T1000 (cell line): Measurements from ENCODE around the gene NNAT.

ENCODE experiments used
- DNase-seq: peaks from one replicate; lab custom pipeline; 2025; ENCODE audit warnings: mixed read lengths; lab: John Stamatoyannopoulos, UW

NNAT gene

DNA sequence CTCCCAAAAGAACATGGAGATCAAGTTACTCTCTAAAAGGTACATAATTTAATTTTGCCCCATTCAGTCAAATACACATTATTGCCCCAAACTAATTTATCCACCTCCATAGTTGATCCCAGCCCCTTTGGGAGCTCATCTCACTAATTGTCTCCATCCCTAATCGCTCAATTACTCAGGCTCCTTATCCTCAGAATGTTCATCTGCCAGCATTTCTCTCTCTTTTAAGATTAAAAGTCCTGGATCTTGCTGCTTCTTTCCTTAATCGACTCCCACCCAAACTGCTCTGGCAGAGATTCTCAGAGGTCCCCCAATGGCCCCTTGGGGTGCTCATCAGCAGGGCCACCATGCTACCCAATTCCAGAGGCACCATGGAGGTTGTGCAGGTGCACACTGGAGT lies 18.4 kb upstream of the NNAT start:
- no peak for DNase-seq

DNA sequence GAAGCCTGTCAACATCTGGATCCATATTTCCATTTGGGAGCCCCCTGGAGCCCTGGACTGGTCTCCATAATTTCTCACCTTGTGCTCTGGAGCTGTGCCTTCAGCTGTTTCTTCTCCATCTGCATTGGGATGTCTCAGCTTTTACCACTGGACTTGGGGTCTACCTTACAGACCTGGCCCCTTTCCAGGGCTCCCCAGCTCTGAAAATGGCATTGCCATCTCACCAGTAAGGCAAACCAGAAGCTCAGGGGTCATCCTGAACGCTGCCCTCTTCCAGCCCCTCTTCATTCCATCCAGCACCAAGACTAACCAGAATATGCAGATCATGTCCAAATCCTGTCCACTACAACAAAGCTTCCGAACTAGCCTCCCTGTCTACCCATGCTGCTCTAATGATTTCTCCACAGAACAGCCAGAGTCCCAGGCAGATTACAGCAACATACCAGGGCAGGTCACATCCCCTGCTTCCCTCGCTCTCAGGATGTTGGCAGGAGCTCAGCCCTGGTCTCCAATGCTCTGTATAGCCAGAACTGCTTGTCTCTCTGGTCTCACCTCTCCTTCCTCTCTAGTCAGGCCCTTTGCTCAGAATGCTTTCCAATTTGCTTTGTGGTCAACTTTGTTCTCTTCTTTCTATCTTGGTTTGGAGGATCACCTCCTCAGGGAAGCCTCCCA lies 17.7 kb upstream of the NNAT start:
- DNase-seq = no peak

DNA sequence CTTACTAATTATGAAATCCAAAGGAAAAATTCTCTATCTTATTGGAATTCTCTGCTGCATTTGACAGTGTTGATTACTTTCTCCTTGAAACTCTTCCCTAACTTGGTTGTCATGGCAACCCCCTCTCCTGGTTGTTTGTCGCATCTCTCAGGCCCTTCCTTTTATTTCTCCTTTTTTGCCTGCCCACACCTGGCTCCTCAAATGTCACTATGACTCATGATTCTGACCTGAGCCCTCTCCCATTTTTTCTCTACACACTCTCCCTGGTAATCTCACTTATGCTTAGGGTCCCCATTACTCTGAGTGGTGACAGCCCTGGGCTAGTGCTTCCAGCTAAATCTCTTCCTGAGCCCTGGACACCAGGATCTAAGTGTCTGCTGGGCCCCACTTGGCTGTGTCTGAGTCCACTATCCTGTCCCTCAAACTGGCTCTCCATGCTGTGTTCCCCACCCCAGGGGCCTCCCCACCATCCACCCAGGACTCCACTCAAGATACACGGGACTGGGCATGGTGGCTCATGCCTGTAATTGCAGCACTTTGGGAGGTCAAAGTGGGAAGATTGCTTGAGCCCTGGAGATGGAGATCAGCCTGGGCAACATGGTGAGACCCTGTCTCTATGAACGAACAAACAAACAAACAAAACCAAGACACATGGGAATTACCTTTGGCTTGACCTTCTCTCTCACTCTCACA lies 16.5 kb upstream of the NNAT start:
- no peak for DNase-seq

DNA sequence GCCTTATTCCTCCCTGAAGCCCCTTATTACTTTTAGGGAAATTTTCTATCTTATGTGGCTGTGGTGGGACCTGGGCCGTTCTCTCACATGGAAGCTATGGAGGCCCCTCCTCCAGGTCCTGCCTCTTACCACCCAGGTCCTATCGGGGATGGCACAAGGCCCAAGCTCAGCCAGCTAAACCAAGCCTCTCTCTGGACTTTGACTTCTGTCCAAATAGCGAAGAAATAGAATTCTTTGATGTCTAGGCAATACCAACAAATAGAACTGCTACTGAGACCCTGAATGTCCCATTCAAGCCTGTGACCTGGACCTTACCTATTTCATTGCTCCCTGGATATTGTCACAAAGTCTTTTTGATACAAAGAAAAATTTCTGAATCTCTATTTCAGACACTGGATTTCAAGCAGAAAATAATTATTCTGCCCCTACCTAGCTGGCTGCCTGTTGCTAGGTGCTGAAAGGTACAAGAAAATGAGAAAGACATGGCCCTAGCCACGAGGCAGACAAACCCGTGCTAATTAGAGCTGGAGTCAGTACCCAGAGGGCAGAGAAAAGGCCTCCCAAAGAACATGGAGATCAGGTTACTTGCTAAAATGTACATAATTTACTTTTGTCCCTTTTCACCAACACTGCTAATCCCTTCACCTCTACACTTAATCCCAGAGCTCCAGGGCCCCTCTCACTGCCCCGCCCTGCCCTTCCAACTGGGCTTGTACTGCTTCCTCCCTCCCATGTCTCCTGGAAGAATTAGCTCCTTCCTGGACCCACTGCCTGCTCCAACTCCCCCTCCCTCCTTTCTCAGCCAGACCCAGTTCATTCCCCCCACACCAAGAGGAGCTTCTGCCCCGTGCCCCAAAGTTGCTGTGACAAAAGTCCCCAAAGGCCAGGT lies 15.5 kb upstream of the NNAT start:
- no peak for DNase-seq

DNA sequence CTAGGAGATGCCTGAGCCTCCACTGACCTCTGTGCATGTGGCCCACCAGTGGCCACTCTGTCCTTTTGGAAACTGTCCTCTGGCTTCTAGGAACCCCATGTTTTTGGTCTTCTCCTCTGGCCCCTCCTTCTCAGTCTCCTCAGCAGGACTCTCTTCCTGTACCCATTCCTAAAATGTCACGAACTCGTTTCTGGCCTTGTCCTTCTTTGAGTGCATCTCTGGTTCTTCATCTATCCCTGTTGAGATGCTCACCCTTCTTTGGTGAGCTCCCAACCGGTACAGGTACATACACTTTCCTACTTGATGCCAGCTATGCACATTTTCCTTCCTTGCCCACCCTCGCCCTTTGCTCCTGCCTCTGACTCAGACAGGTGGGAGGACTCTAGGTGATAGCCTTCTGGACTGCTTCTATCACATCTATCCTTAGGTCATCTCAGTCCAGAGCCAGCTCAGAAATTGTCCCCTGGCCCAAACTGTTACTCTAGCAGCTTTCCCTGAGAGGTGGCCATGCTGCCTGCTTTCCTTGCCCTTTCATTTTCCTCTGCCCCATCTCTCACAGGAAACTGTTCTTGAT lies 14.8 kb upstream of the NNAT start:
- no peak for DNase-seq

DNA sequence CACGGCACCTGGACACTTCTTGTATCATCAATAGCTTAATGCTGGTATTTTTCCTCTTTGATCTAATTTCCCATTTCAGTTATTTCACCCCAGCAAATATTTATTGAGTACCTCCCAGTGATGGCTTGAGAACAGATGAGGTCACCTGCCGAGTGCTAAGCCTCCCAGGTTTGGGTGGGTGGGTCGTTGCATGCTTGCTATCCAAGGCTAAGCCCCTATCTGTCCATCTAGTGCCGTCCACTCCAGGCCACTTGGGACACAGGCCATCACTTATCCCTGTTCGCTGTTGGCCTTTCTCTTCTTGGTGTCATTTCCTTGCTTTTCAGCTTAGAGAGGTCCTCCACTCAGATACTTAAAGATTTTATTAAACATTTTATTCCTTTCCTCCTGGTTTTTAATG lies 10.8 kb upstream of the NNAT start:
- DNase-seq = no peak

DNA sequence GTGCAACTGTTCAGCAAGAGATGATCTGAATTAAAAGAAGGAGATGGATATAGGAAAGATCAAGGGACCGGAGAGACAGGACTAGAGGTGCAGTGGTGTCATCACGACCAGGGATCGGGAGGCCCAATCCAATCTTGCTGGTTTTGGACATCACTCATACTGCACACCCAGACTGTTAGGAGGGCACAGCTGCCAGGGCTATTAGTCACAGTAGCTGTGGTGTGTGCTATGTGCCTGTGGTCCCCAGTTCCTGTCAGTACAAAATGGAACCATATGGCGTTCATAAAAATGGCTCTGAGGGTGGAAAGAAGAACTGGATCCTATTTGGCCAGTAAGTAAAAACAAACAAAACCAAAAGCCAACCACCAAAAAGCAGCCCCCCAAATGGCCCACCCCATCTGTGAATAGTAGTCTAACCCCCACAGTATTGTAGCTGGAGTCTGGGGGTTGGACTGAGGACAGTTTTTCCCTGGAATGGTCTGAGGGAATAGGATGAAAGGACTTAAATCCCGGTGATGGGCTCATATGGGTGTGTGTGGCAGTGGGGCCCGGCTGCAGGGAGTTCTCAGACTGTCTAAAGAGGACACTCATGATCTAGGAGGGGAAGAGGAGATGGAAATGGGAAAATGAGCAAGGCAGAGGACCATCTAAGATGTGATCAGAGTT lies 9.3 kb upstream of the NNAT start:
- DNase-seq = no peak

DNA sequence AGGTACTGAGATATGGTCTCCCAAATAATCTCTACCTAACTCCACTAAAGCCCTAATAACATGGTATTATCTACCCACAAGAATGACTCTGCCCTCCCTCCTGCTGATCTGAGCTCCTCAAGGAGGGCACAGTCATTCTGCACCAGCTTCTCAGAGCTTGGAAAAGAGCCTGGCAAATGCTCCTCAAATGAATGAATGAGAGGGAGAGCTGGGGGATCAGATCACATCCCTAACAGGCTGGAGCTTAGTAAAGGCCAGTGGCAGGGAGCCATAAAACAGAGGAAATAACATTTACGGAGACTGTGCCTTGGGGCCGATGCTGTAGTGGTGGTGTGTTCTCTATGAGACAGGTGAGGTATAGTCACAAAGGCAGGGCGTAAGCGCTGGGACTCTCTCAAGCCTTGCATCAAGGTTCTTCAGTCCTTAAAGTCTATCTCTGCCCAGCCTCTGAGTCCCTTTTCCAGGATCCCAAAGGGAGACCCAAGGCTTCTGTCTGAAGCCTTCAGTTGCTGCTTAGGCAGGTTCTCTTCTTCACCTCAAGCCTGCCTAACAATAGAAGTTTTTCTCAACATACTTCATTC lies 7.2 kb upstream of the NNAT start:
- no peak for DNase-seq

DNA sequence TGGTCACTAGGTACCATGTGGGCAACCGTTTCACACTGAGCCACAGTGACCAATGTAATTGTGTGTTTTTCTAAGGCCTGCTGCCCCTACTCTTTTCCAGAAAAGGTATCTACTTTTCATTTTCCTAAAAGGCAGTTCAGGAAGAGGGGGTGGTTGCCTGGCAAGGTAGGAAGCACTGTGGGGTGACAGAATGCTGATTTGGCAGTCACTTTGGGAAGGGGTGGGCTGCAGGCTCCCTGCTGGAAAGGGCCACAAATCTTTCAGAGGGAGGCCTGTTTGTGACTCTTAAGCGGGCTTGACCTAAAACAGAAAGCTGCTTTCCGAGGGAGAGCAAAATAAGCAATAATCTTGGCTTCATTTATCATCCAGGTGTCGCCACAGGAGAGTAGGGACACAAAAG lies 5.2 kb upstream of the NNAT start:
- no peak for DNase-seq

DNA sequence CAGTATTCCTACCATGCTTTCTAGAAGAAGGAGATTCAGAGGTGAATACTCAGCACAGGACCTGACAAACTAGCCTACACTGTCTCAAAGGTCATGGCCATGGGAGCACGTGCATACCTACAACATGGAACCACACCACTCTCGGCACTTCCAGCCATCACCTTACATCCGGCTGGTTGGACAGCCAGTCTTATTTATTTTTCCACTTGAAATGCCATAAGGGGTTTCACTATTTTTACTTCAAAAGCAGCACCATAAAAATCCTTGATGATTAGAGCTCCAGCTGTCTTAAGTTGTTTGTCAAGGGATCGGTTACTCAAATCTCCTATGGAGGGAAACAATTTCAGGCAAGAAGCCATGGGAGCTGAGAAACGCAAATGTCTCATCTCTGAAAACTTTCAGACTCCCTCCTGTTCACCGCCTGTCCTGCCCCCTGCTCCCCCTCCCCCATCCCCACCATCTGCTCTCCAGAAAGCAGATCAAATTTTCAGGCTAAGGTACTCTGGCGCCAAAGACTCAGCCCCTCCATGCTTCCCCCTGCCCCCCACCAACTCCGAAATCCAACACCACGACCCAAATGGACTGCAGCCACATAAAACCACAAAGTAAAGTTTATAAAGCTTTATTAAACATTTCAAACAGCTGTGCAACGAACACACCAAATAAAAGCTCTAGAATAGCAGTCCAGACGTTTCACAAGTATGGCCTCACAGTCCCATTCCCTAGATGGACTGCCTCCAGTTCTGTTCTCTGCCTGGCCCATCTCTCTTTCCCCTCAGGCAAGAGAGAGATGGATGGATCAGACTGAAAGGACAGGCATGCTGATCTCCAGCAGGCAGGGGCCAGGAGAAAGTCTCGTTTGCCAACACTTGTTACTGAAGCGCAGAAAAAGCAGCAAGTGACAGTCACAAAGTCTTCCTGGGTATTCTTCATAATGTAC lies 4.0 kb upstream of the NNAT start:
- no peak for DNase-seq

DNA sequence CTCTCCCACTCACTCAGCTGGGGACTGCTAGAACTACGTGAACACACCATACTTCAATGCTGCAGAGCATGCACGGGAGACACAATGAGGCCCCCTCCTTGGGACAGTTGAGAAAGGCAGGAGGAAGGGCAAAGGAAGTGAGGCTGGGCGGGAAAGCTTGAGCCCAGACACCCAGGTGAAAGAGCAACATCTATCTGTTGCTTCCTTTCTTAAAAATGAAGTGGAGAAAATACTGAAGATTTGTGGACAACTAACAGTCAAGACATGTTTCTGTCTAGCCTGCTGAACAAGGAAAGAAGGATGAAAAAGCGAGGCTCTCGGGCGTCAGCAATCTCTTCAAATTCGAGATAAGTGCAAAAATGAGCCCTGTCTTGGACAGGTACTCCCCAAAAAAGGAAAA lies 3.0 kb upstream of the NNAT start:
- no peak for DNase-seq

DNA sequence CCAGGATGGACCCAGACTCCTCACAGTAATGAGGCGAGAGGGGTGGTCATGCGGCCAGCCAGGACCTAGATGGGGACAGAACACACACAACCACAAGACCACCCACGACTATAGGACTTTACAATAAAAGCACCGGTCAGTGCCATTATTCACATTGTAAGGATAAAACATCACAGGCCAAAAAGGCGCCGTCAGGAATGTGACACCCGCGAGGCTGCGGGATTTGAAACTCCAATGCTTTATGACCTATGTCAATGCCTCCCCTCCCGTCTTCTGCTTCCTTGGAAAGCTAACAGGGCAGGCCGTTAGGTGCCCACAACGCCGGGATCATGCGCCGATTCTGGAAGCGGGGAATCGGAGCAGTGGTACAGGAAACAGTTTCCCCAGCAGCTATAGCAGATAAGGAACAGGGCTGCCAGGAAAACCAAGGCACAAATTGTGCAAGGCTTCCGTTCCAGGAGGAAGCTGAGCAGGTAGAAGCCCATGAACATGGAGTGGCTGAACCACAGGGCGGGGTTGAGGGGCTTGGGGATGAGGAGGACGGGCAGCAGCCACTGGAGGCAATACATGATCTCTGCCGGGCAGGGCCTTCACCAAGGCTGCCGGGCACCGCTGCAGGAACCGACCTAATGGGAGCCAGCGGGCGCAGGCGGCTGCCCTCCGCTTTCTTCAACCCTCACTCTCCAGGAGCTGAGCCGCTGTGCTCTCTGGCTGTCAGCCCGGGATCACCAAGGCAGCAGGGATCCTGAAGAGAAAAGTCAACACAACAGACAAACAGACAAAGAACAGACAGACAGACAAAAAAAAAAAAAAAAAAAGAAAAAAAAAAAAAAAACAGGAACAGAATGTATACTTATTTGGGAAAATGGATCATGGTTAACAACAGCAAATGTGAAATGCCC lies 2.2 kb upstream of the NNAT start:
- no peak for DNase-seq

DNA sequence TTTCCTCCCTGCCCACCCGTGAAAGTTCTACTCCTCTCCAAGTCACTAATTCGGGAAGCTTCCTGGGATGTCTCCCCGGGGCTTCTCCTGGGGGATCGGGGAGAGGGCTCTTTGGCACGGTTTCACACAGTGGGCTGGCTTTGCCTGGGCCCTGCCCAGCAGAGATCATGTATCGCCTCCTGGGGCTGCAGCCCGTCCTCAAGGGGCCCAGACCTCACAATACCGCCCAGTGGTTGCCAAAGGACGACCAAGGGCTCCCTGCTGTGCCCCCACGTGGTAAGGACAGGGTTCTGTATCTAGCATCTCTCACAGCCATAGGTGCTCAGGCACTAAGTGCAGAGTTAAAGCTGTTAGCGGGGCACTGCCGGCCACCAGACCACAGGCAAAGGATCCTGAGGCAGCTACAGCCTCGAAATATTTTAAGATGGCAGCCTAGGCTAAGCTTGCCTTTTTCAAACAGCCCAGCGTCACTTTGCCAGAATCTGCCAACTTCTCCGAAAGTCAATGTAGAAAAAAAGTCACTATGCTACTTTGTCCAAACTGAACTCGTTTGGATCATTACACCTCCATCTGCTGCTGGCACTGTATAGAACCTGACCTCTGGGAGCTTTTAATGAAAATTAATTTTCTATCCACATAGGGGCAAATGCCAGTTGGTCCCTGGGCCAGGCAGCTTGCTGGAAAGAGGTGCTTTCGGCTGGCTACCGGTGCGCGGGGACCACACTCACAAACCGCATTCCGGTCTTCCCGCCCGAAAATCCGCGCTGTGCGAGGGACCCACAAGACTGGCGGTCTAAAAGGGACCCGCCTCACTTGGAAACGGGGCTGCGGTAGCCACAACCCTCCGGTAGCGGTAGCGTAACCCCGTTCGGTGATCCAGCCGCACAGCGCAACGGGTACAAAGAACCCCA lies 1.3 kb upstream of the NNAT start:
- no peak for DNase-seq

DNA sequence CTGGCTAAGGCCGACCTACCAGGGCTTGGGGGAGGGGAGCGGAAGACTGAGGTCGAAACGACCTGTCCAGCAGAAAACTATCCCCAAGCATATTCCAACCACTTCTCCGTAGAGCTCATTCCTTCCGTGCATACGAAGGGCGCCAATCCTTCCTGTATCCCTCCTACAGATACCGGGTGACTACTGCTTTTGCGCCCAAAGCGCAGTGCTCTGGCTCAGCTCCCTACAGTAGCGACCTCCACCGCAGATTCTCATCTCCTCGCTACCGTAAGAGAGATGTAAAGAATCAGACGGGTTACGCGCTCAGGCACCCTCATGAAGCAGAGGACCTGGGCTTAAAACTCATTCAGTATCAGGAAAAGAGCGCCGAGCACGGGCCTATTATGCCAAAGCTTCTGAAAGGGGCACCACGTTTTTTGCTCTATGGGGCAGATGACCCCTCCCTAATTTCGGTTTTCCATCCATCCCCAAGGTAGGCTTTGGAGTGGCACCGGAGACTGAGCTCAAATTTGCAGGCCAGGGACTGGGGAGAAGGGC lies 563 bp upstream of the NNAT start:
- no peak for DNase-seq

DNA sequence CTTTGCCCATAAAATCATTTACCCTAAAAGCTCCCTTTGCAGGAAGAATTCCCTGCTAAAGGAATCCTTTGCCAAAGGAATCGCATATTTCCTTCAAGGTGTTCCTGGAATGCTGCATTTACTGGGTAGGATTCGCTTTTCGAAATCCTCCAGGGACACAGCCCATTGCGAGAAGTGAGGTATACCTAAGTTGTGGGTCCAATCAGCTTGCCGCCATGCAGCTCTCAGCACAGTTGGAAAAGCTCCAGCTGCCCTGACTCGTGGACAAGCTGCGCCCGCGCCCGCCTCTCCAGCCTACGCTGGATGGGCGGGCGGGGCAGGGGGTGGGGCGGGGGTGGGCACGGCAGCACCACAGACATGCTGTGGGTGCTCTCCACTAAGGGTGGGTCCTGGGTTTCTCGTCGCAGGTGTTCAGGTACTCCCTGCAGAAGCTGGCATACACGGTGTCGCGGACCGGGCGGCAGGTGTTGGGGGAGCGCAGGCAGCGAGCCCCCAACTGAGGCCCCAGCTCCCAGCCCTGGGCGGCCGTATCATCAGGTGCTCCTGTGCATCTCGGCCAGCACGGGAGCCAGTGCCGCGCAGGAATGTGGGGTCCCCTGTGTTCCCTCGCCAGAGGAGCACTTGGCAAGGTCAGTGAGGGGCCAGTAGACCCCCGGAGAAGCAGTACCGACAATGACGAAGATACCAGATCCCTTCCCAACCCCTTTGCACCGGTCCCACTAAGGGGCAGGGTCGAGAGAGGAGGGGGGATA lies 1.4 kb downstream of the NNAT start:
- DNase-seq = no peak

DNA sequence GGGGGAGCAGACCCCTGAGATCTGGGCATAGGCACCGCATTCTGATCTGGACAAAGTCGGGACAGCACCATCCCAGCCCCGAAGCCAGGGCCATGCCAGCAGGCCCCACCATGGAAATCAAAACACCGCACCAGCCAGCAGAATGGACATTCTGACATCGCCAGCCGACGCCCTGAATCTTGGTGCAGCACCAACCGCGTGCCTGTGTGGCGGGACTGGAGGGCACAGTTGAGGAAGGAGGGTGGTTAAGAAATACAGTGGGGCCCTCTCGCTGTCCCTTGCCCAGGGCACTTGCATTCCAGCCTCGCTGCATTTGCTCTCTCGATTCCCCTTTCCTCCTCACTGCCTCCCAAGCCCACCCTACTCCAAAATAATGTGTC lies 2.0 kb downstream of the NNAT start:
- no peak for DNase-seq

DNA sequence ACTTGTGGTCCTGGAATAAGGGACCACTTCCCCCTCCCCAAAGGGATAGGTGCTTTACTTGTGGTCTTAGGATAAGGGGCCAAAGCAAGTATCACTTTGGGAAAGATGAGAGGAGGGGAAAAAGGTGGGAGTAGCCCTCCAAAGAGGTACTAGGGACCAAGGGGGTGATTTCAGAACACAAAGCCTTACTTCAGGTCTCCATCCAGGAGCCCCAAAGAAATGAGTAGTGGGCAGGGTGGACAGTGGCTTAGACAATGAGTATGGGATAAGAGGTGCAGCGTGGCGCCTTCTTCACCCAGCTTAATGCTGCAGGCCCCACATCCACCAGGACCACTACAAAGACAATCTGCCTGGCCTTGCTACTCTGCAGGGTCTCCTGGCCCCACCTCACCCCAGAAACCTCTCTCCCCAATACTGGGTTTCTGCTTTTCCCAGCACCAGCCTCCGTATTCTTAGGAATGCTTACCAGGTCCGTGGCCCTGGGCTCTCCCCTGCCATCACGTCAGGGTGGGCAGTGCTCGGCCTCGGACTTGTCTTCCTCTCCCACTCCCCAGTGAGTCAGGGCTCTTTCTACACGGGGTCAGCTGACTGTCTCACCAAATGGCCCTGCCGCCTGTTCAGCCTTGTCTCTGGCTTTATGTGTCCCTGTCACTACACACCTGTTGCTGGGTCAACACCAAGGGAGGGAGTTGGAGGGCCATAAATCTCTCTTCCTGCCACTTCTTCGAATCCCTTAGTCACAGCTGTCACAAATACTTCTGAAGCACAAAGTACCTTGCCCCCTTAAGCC lies 3.1 kb downstream of the NNAT start:
- no peak for DNase-seq
